ENCODE results near the gene BMPR2.

GRCh38 chr2:202613479-202613878 is 237.4 kb downstream of the BMPR2 start:
- TF ChIP-seq CTCF (IDR thresholded peaks at IDR 0.05) (no peak), POLR2A (IDR thresholded peaks at IDR 0.05) (no peak), EP300 (IDR thresholded peaks at IDR 0.05) (no peak), POLR2AphosphoS5 (IDR thresholded peaks at IDR 0.05) (no peak)

All from sigmoid colon (tissue), 4 donors.